PC-9 (cell line): ENCODE data around the gene PTGES2.

Source experiments
- EZH2 ChIP-seq: fragments of 200-600 bp; sonication (generic); IDR thresholded peaks from 2 replicates; pipeline ENCODE4 v1.8.0; 2017; ENCODE audit warnings: antibody characterized with exemption, low read depth
- TF ChIP-seq, protein P1 (sequence below): fragments of 200-600 bp; sonication (generic); conservative IDR thresholded peaks from 2 replicates; pipeline ENCODE4 v1.6.1; 2017; ENCODE audit warnings: mixed run types, antibody characterized with exemption, mild to moderate bottlenecking, moderate library complexity

DNA sequence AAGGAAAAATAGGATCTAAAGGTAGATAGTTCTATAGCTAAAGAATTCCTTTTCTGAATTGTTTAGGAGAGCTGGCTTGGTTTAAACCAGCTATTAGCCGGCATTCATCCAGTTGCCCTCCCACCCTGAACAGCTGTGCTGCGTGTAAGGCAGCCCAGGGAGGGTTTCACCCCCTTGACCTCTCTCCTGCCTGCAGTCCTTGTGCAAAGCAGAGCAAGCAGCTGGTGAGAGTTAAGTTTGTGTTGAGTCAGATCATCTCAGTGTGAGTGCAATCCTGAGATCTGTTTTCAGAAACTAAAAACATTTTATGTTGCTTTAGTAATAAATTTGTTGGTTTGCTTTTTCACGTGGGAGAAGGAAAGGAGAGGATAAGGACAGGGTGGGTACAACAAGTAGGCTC, 46.5 kb downstream of the PTGES2 start:
- TF ChIP-seq, protein P1, sequence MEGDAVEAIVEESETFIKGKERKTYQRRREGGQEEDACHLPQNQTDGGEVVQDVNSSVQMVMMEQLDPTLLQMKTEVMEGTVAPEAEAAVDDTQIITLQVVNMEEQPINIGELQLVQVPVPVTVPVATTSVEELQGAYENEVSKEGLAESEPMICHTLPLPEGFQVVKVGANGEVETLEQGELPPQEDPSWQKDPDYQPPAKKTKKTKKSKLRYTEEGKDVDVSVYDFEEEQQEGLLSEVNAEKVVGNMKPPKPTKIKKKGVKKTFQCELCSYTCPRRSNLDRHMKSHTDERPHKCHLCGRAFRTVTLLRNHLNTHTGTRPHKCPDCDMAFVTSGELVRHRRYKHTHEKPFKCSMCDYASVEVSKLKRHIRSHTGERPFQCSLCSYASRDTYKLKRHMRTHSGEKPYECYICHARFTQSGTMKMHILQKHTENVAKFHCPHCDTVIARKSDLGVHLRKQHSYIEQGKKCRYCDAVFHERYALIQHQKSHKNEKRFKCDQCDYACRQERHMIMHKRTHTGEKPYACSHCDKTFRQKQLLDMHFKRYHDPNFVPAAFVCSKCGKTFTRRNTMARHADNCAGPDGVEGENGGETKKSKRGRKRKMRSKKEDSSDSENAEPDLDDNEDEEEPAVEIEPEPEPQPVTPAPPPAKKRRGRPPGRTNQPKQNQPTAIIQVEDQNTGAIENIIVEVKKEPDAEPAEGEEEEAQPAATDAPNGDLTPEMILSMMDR, result no peak
- no peak for TF ChIP-seq EZH2
